Endodermal cell (in vitro differentiated cells): ENCODE data around the gene PLA2G2C. TPM values are rescaled to one million over a fixed set of nuclear protein-coding genes. Genes with fewer than 3 reads are reported as not detected.

Experiments used
- DNase-seq: peaks from one replicate; pipeline ENCODE4 v3.0.0-alpha.2; 2017
- H3K27ac ChIP-seq: 2 replicates; pipeline ENCODE4 v1.5.1; 2013; ENCODE audit warnings: mild to moderate bottlenecking, low read depth, low read length, moderate library complexity
- H3K27me3 ChIP-seq: 2 replicates; pipeline ENCODE4 v1.6.1; 2013; ENCODE audit warnings: mild to moderate bottlenecking, low read length, moderate library complexity; ENCODE audit not compliant: insufficient read depth, control insufficient read depth, poor library complexity, severe bottlenecking
- H3K36me3 ChIP-seq: 2 replicates; pipeline ENCODE4 v1.7.0; 2013; ENCODE audit warnings: mild to moderate bottlenecking, low read length, moderate library complexity; ENCODE audit not compliant: control insufficient read depth, insufficient read depth
- H3K4me1 ChIP-seq: one replicate; pipeline ENCODE4 v1.7.0; 2013; ENCODE audit warnings: low read length; ENCODE audit not compliant: control insufficient read depth, insufficient read depth
- H3K4me3 ChIP-seq: 2 replicates; pipeline ENCODE4 v1.5.1; 2013; ENCODE audit warnings: mild to moderate bottlenecking, low read length, moderate library complexity
- H3K9ac ChIP-seq: 2 replicates; pipeline ENCODE4 v1.6.1; 2013; ENCODE audit warnings: mild to moderate bottlenecking, low read length, moderate library complexity; ENCODE audit not compliant: poor library complexity, severe bottlenecking; ENCODE audit errors: extremely low read depth
- H3K9me3 ChIP-seq: 2 replicates; pipeline ENCODE4 v1.6.1; 2013; ENCODE audit warnings: mild to moderate bottlenecking, low read length, moderate library complexity; ENCODE audit not compliant: control insufficient read depth
- H3K27ac Mint-ChIP-seq: 2 replicates; pipeline ENCODE4 v1.8.0; 2020; ENCODE audit warnings: mixed read lengths
- H3K27me3 Mint-ChIP-seq: 2 replicates; pipeline ENCODE4 v1.8.0; 2021; ENCODE audit warnings: mild to moderate bottlenecking, mixed read lengths; ENCODE audit not compliant: insufficient read depth
- H3K36me3 Mint-ChIP-seq: 2 replicates; pipeline ENCODE4 v1.8.0; 2020; ENCODE audit warnings: low read depth, mixed read lengths
- H3K4me1 Mint-ChIP-seq: 2 replicates; pipeline ENCODE4 v1.8.0; 2020; ENCODE audit warnings: mixed read lengths
- H3K4me3 Mint-ChIP-seq: 2 replicates; pipeline ENCODE4 v1.8.0; 2020; ENCODE audit warnings: mild to moderate bottlenecking, moderate library complexity, mixed read lengths
- H3K9me3 Mint-ChIP-seq: 2 replicates; pipeline ENCODE4 v1.8.0; 2020; ENCODE audit warnings: mild to moderate bottlenecking, mixed read lengths
- CTCF ChIP-seq: fragments of 200-600 bp; sonication (generic); conservative IDR thresholded peaks from 2 replicates; pipeline ENCODE4 v1.5.0; 2021; ENCODE audit warnings: antibody characterized with exemption, mild to moderate bottlenecking
- WGBS, 2 experiments: methylation state at CpG; one replicate each; pipeline versions ENCODE4 v1.1.5 to v1.1.7; 2013; ENCODE audit warnings: missing lambda C conversion rate in 2 of 2, mixed read lengths in 1 of 2; ENCODE audit not compliant: insufficient coverage in 1 of 2, insufficient read length in 1 of 2; 5-methylcytosine and 5-hydroxymethylcytosine counted together
- total RNA-seq, 2 donors: library from RNA; stranded (reverse); fragmentation: NEBNext Ultra II Directional in 1 of 2; extraction: Animal tissue kit (Norgen Biotek cat#: 25700) in 1 of 2; gene quantifications; 2 replicates in 1 of 2; 3 replicates in 1 of 2; pipeline ENCODE4 v1.2.1, GENCODE V29; 2021

The PLA2G2C gene
- total RNA-seq, 2 donors from 2014 or later = not detected

GRCh38 chr1:20180844-20181207 is 5.5 kb downstream of the PLA2G2C start:
- H3K4me3 Mint-ChIP-seq = no peak overlapping the region
- no peak overlapping the region for H3K27ac ChIP-seq
- DNase-seq = no peak
- WGBS, 2 experiments = 82 to 94% methylated on average over 3 of the region's 3 CpGs
- peaks cover 14% of the 10 kb centered on the region for H3K4me1 ChIP-seq
- H3K4me3 ChIP-seq = no peak overlapping the region
- no peaks in the 10 kb centered on the region for H3K36me3 Mint-ChIP-seq
- H3K27me3 ChIP-seq = peaks cover 23% of the 10 kb centered on the region
- H3K27ac Mint-ChIP-seq = no peak overlapping the region
- H3K4me1 Mint-ChIP-seq = peaks cover 22% of the 10 kb centered on the region
- TF ChIP-seq CTCF = no peak
- peaks cover 41% of the 10 kb centered on the region for H3K27me3 Mint-ChIP-seq
- peaks cover 8% of the 10 kb centered on the region for H3K9me3 Mint-ChIP-seq
- H3K9me3 ChIP-seq = peaks cover 7% of the 10 kb centered on the region
- H3K9ac ChIP-seq = no peak overlapping the region
- no peaks in the 10 kb centered on the region for H3K36me3 ChIP-seq

GRCh38 chr1:20180129-20180843 is 6.0 kb downstream of the PLA2G2C start:
- H3K27me3 Mint-ChIP-seq = peaks cover 41% of the 10 kb centered on the region
- no peak overlapping the region for H3K4me3 Mint-ChIP-seq
- H3K27ac Mint-ChIP-seq = no peak overlapping the region
- H3K4me1 ChIP-seq = peaks cover 14% of the 10 kb centered on the region
- DNase-seq = no peak
- no peak overlapping the region for H3K4me3 ChIP-seq
- H3K4me1 Mint-ChIP-seq = peaks cover 20% of the 10 kb centered on the region
- H3K27me3 ChIP-seq = peaks cover 19% of the 10 kb centered on the region
- no peaks in the 10 kb centered on the region for H3K36me3 Mint-ChIP-seq
- H3K9me3 ChIP-seq = peaks cover 7% of the 10 kb centered on the region
- WGBS, 2 experiments = 90 to 96% methylated on average over 6 of the region's 6 CpGs
- peaks cover 8% of the 10 kb centered on the region for H3K9me3 Mint-ChIP-seq
- no peak for TF ChIP-seq CTCF
- H3K27ac ChIP-seq = no peak overlapping the region
- H3K36me3 ChIP-seq = no peaks in the 10 kb centered on the region
- no peak overlapping the region for H3K9ac ChIP-seq

- Histone ChIP-seq H3K27me3 (peaks cover 18% of the 10 kb centered on the region), H3K4me1 (peaks cover 14% of the 10 kb centered on the region), H3K27ac (no peak overlapping the region), H3K9ac (no peak overlapping the region), H3K36me3 (no peaks in the 10 kb centered on the region), H3K9me3 (peaks cover 7% of the 10 kb centered on the region), H3K4me3 (no peak overlapping the region)
- Mint-ChIP-seq H3K36me3 (no peaks in the 10 kb centered on the region), H3K27ac (no peak overlapping the region), H3K4me1 (peaks cover 17% of the 10 kb centered on the region), H3K27me3 (peaks cover 43% of the 10 kb centered on the region), H3K9me3 (peaks cover 8% of the 10 kb centered on the region), H3K4me3 (no peak overlapping the region)
- DNase-seq = no peak
- WGBS, 2 experiments = 92 to 97% methylated on average over 1 to 2 of the region's 2 CpGs
- no peak for TF ChIP-seq CTCF
These were observed 6.8 kb downstream of the PLA2G2C start for GRCh38 chr1:20179371-20180128.
